Measurements from ENCODE around the gene IRF1.

GRCh38 chr5:132481596-132482211 is 8.9 kb downstream of the IRF1 start:
- no peak for TF ChIP-seq CTCF (IDR thresholded peaks at IDR 0.05)
- no peak for TF ChIP-seq POLR2A (IDR thresholded peaks at IDR 0.05; ENCODE audit: low read depth)
